Breast epithelium (tissue), 4 donors: Measurements from ENCODE around the gene NR5A2. TPM values are rescaled to one million over a fixed set of nuclear protein-coding genes. Genes with fewer than 3 reads are reported as not detected.

Source experiments
- DNase-seq, 2 donors: peaks; one replicate each; pipeline ENCODE4 v3.0.0-alpha.2; 2019; ENCODE audit warnings: low spot score in 2 of 2
- H3K27ac ChIP-seq, 2 donors: fragments of 200-600 bp; sonication (generic) in 1 of 2; one replicate each; pipeline ENCODE4 v1.5.1; 2016 to 2019; ENCODE audit warnings: mild to moderate bottlenecking in 1 of 2
- H3K27me3 ChIP-seq, 2 donors: fragments of 200-600 bp; sonication (generic) in 1 of 2; one replicate each; pipeline versions ENCODE4 v1.5.1 to v1.6.0; 2017 to 2019; ENCODE audit warnings: control low read depth in 1 of 2, mild to moderate bottlenecking in 1 of 2
- H3K36me3 ChIP-seq: fragments of 200-600 bp; one replicate; pipeline ENCODE4 v1.5.1; 2019
- H3K4me1 ChIP-seq, 2 donors: fragments of 200-600 bp; sonication (generic); one replicate each; pipeline ENCODE4 v1.5.1; 2016 to 2019; ENCODE audit warnings: control low read depth in 1 of 2
- H3K4me3 ChIP-seq, 3 donors: fragments of 200-600 bp; sonication (generic); 1 replicate in 2 of 3; 2 replicates in 1 of 3; pipeline ENCODE4 v1.5.1; 2016 to 2019; ENCODE audit warnings: mild to moderate bottlenecking in 3 of 3, moderate library complexity in 2 of 3
- H3K9me3 ChIP-seq, 2 donors: fragments of 200-600 bp; sonication (generic) in 1 of 2; one replicate each; pipeline ENCODE4 v1.5.1; 2016 to 2019; ENCODE audit warnings: control low read depth in 1 of 2
- POLR2A ChIP-seq: fragments of 450-650 bp; IDR thresholded peaks from one replicate; pipeline ENCODE4 v1.6.1; 2016; ENCODE audit warnings: antibody characterized with exemption, mild to moderate bottlenecking, moderate library complexity
- POLR2AphosphoS5 ChIP-seq, 3 donors: sonication (generic); formaldehyde crosslinking; IDR thresholded peaks; one replicate each; pipeline ENCODE4 v1.6.1; 2017; ENCODE audit warnings: antibody characterized with exemption in 3 of 3
- intact Hi-C: fragments of 100-400 bp; cut with DNase I; formaldehyde crosslinking; loops from one replicate; pipeline ENCODE4 v1.15.1; 2023; ENCODE audit warnings: low total_unique reads
- total RNA-seq, 3 donors: library from RNA; depleted of rRNA; stranded (reverse); fragments of >200 nt; gene quantifications; one replicate each; pipeline ENCODE4 v1.1.0, GENCODE V29; 2016
- TF ChIP-seq, protein P1 (sequence below), 3 donors: fragments of 450-650 bp; IDR thresholded peaks; one replicate each; pipeline ENCODE4 v1.5.1; 2016 to 2017; ENCODE audit warnings: antibody characterized with exemption in 3 of 3, mild to moderate bottlenecking in 3 of 3, moderate library complexity in 3 of 3

Gene NR5A2
- total RNA-seq, 3 donors from 2014 or later, result 4.1 to 5.6 (median 4.9) TPM

DNA sequence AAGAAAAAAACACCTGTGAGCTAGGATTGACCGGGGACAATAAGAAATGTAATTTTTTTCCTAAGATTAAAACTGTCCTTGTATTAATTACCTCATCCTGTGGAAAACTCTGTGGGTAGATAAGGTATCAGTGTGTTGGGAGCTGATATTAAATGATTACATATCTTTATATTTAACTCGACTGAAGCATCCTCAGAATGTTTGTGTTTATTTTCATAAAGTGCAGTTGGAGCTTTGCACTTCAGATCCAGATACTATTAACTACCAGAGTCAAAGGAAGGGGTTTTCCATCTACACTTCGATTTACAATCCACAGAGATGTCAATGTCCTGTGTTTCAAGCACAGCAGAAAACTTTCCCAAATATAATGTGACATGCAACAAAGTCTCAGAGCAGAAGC, 164.5 kb downstream of the NR5A2 start:
- Histone ChIP-seq H3K4me1 (no peaks in the 10 kb centered on the region), H3K27ac (no peak overlapping the region), H3K9me3 (no peaks in the 10 kb centered on the region), H3K4me3 (no peak overlapping the region), H3K27me3 (no peaks in the 10 kb centered on the region), H3K36me3 (no peaks in the 10 kb centered on the region)
- intact Hi-C loops, result no loop called here
- DNase-seq, result no peak
- TF ChIP-seq POLR2A (no peak), POLR2AphosphoS5 (IDR thresholded peaks at IDR 0.05) (no peak)
- TF ChIP-seq, protein P1, sequence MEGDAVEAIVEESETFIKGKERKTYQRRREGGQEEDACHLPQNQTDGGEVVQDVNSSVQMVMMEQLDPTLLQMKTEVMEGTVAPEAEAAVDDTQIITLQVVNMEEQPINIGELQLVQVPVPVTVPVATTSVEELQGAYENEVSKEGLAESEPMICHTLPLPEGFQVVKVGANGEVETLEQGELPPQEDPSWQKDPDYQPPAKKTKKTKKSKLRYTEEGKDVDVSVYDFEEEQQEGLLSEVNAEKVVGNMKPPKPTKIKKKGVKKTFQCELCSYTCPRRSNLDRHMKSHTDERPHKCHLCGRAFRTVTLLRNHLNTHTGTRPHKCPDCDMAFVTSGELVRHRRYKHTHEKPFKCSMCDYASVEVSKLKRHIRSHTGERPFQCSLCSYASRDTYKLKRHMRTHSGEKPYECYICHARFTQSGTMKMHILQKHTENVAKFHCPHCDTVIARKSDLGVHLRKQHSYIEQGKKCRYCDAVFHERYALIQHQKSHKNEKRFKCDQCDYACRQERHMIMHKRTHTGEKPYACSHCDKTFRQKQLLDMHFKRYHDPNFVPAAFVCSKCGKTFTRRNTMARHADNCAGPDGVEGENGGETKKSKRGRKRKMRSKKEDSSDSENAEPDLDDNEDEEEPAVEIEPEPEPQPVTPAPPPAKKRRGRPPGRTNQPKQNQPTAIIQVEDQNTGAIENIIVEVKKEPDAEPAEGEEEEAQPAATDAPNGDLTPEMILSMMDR (IDR thresholded peaks at IDR 0.05), result no peak

DNA sequence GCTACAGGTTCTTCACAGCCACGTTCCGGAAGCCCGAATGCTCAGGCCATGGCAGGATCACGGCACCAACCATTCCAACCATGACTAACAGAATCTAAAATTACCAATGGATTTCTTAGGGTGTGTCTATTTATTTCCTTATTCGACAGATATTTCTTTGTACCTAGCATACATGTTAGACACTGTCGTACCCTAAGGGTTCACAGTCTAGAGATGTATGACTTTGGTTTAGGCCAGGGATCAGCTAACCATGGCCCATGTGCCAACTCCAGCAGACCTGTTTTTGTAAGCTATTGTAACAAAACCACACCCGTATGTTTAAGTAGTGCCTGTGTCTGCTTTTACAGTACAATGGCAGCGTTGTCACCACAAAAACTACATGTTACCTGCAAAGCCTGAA, 167.0 kb downstream of the NR5A2 start:
- Histone ChIP-seq H3K9me3 (no peaks in the 10 kb centered on the region), H3K36me3 (no peaks in the 10 kb centered on the region), H3K4me3 (no peak overlapping the region), H3K27ac (no peak overlapping the region), H3K4me1 (no peaks in the 10 kb centered on the region), H3K27me3 (no peaks in the 10 kb centered on the region)
- TF ChIP-seq POLR2AphosphoS5 (IDR thresholded peaks at IDR 0.05) (no peak), POLR2A (no peak)
- TF ChIP-seq, protein P1 (IDR thresholded peaks at IDR 0.05), result no peak
- DNase-seq, result no peak
- intact Hi-C loops, result no loop called here

DNA sequence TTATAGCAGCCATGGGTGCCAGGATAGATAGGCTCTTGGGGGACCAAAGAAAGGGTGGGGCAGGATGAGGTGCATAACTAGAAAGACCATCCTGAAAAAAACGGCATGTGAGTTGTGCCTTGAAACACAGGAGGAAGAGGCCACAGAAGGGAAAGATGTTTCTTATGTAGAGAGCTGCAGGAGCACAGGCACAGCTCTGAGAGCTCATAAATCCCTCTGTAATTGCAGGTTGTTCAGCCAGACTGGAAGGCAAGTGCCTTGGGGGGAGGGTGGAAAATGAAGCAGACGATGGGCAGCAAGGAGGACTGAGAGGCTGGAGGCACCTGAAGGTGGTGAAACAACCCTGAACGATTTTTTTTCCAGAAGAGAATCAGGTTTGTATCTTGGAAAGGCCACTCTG, 170.7 kb downstream of the NR5A2 start:
- Histone ChIP-seq H3K27me3 (no peaks in the 10 kb centered on the region), H3K4me3 (no peak overlapping the region), H3K4me1 (no peaks in the 10 kb centered on the region), H3K36me3 (no peaks in the 10 kb centered on the region), H3K27ac (no peak overlapping the region), H3K9me3 (peaks cover 0 to 9% of the 10 kb centered on the region in 2 donors)
- intact Hi-C loops, result no loop called here
- no peak for DNase-seq
- TF ChIP-seq, protein P1 (IDR thresholded peaks at IDR 0.05), result no peak
- TF ChIP-seq POLR2AphosphoS5 (IDR thresholded peaks at IDR 0.05) (no peak), POLR2A (no peak)

- Histone ChIP-seq H3K4me3 (no peak overlapping the region), H3K36me3 (no peaks in the 10 kb centered on the region), H3K27me3 (no peaks in the 10 kb centered on the region), H3K9me3 (peaks cover 0 to 9% of the 10 kb centered on the region in 2 donors), H3K27ac (no peak overlapping the region), H3K4me1 (no peaks in the 10 kb centered on the region)
- intact Hi-C loops, result no loop called here
- TF ChIP-seq POLR2AphosphoS5 (IDR thresholded peaks at IDR 0.05), result no peak
- no peak for TF ChIP-seq POLR2A
- TF ChIP-seq, protein P1 (IDR thresholded peaks at IDR 0.05), result no peak
- DNase-seq, result no peak
These were observed 177.9 kb downstream of the NR5A2 start for GRCh38 chr1:200205216-200205995.

- Histone ChIP-seq H3K9me3 (peaks cover 0 to under 1% of the 10 kb centered on the region in 2 donors), H3K27ac (no peak overlapping the region), H3K4me1 (no peaks in the 10 kb centered on the region), H3K36me3 (no peaks in the 10 kb centered on the region), H3K27me3 (no peaks in the 10 kb centered on the region), H3K4me3 (no peak overlapping the region)
- no peak for TF ChIP-seq POLR2AphosphoS5 (IDR thresholded peaks at IDR 0.05)
- TF ChIP-seq, protein P1 (IDR thresholded peaks at IDR 0.05), result no peak
- TF ChIP-seq POLR2A, result no peak
- no peak for DNase-seq
- intact Hi-C loops, result no loop called here
These were observed 178.8 kb downstream of the NR5A2 start for GRCh38 chr1:200206340-200206739.
